Astrocyte (in vitro differentiated cells and primary cell): ENCODE results near the gene UBE2E1. TPM values are rescaled to one million over a fixed set of nuclear protein-coding genes. Genes with fewer than 3 reads are reported as not detected.
"Not testable (repeated sequence)": the region's sequence is repeated elsewhere in the genome, so short reads cannot be mapped to it uniquely, and the experiment has no call there.

Source experiments
- DNase-seq: peaks from one replicate; pipeline ENCODE4 v3.0.0-alpha.2; 2010; ENCODE audit warnings: low read depth
- FAIRE-seq: peaks from 2 replicates; lab custom pipeline; 2011; peaks lifted over from hg19 to GRCh38; lab: Jason Lieb, UNC
- H2AFZ ChIP-seq: 2 replicates; pipeline ENCODE4 v1.6.0; 2012; ENCODE audit warnings: low read depth, low read length, inconsistent platforms
- H3K27ac ChIP-seq: 2 replicates; pipeline ENCODE4 v1.5.1; 2011; ENCODE audit warnings: low read depth, low read length, inconsistent platforms
- H3K27me3 ChIP-seq: 2 replicates; pipeline ENCODE4 v1.6.0; 2011; ENCODE audit warnings: low read length, inconsistent platforms; ENCODE audit not compliant: insufficient read depth
- H3K36me3 ChIP-seq: 2 replicates; pipeline ENCODE4 v1.5.1; 2011; ENCODE audit warnings: low read length, inconsistent platforms; ENCODE audit not compliant: insufficient read depth
- H3K4me1 ChIP-seq: 2 replicates; pipeline ENCODE4 v1.5.1; 2011; ENCODE audit warnings: low read length, inconsistent platforms; ENCODE audit not compliant: insufficient read depth
- H3K4me2 ChIP-seq: 2 replicates; pipeline ENCODE4 v1.6.0; 2012; ENCODE audit warnings: low read length, inconsistent platforms
- H3K4me3 ChIP-seq: 2 replicates; pipeline ENCODE4 v1.5.1; 2011; ENCODE audit warnings: low read depth, mild to moderate bottlenecking, low read length, inconsistent platforms; ENCODE audit not compliant: insufficient read depth
- H3K79me2 ChIP-seq: 2 replicates; pipeline ENCODE4 v1.6.0; 2012; ENCODE audit warnings: mild to moderate bottlenecking, low read length, inconsistent platforms; ENCODE audit not compliant: insufficient read depth
- H3K9ac ChIP-seq: 2 replicates; pipeline ENCODE4 v1.6.0; 2012; ENCODE audit warnings: mild to moderate bottlenecking, low read length, inconsistent platforms
- H3K9me3 ChIP-seq: 2 replicates; pipeline ENCODE4 v1.5.1; 2012; ENCODE audit warnings: low read depth, mild to moderate bottlenecking, low read length, inconsistent platforms; ENCODE audit not compliant: insufficient read depth
- H4K20me1 ChIP-seq: 2 replicates; pipeline ENCODE4 v1.6.0; 2012; ENCODE audit warnings: low read length, inconsistent platforms; ENCODE audit not compliant: insufficient read depth
- H3K27ac Mint-ChIP-seq: one replicate; pipeline ENCODE4 v1.8.0; 2021; ENCODE audit warnings: mild to moderate bottlenecking, mixed read lengths; ENCODE audit not compliant: unreplicated experiment
- H3K27me3 Mint-ChIP-seq: one replicate; pipeline ENCODE4 v1.8.0; 2021; ENCODE audit warnings: low read depth, mixed read lengths; ENCODE audit not compliant: unreplicated experiment
- H3K36me3 Mint-ChIP-seq: one replicate; pipeline ENCODE4 v1.8.0; 2021; ENCODE audit warnings: low read depth, mixed read lengths; ENCODE audit not compliant: unreplicated experiment
- H3K4me1 Mint-ChIP-seq: one replicate; pipeline ENCODE4 v1.8.0; 2021; ENCODE audit warnings: low read depth, mixed read lengths; ENCODE audit not compliant: unreplicated experiment
- H3K4me3 Mint-ChIP-seq: one replicate; pipeline ENCODE4 v1.8.0; 2021; ENCODE audit warnings: mild to moderate bottlenecking, moderate library complexity, mixed read lengths; ENCODE audit not compliant: unreplicated experiment
- H3K9me3 Mint-ChIP-seq: one replicate; pipeline ENCODE4 v1.8.0; 2021; ENCODE audit warnings: mild to moderate bottlenecking, mixed read lengths; ENCODE audit not compliant: unreplicated experiment
- EZH2 ChIP-seq: IDR thresholded peaks from 2 replicates; pipeline ENCODE4 v1.6.1; 2012; ENCODE audit warnings: mild to moderate bottlenecking, low read length, inconsistent platforms; ENCODE audit not compliant: insufficient read depth
- total RNA-seq: library from RNA; stranded (reverse); gene quantifications from 2 replicates; pipeline ENCODE4 v1.2.1, GENCODE V29; 2021
- TF ChIP-seq, protein P1 (sequence below): IDR thresholded peaks from 2 replicates; pipeline ENCODE4 v1.5.1; 2011; ENCODE audit warnings: low read depth, mild to moderate bottlenecking, inconsistent platforms, low read length, moderate library complexity; ENCODE audit not compliant: insufficient read depth

UBE2E1 gene
- total RNA-seq, 1 donor from 2014 or later, result 150 TPM

DNA sequence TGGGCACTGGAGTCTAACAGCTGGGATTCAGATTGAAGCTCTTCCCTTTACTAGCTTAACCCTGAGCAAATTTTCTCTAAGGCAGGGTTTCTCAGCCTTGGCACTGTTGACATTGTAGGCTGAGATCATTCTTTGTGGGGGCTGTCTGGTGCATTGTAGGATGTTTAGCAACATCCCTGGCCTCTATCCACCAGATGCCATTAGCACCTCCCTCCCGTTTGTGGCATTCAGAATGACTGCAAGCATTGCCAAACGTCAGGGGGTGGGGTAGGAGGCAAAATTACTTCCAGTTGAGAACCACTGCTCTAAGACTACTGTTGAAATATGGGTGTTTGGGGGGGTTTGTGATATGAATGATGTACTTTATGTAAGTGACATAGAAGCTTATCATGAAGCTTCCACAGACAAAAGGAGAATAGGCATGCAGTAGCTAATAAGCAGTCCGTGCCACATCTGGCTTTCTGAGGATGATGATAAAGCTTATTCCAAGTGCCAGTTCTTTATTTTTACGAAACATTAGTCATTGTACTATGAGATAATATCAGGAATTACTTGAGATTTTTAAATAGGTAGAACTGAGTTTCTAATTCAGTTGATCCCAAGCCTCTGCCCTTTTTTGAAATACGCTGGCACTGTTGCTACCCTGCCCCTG is 71.7 kb downstream of the UBE2E1 start:
- peaks cover 54% of the 10 kb centered on the region for H3K4me1 Mint-ChIP-seq
- Histone ChIP-seq H3K27ac (no peak overlapping the region), H3K9ac (no peak overlapping the region), H3K4me3 (no peak overlapping the region), H3K79me2 (peaks cover 45% of the 10 kb centered on the region), H2AFZ (no peak overlapping the region), H3K4me2 (peak overlapping the region; percentile 49), H3K36me3 (peaks cover 2% of the 10 kb centered on the region), H3K4me1 (peaks cover 32% of the 10 kb centered on the region), H4K20me1 (peaks cover 66% of the 10 kb centered on the region), H3K9me3 (peaks cover 2% of the 10 kb centered on the region), H3K27me3 (no peaks in the 10 kb centered on the region)
- H3K4me3 Mint-ChIP-seq, result peak overlapping the region; percentile 63
- peaks cover 3% of the 10 kb centered on the region for H3K9me3 Mint-ChIP-seq
- H3K36me3 Mint-ChIP-seq, result peaks cover 10% of the 10 kb centered on the region
- TF ChIP-seq EZH2, result no peak
- TF ChIP-seq, protein P1, sequence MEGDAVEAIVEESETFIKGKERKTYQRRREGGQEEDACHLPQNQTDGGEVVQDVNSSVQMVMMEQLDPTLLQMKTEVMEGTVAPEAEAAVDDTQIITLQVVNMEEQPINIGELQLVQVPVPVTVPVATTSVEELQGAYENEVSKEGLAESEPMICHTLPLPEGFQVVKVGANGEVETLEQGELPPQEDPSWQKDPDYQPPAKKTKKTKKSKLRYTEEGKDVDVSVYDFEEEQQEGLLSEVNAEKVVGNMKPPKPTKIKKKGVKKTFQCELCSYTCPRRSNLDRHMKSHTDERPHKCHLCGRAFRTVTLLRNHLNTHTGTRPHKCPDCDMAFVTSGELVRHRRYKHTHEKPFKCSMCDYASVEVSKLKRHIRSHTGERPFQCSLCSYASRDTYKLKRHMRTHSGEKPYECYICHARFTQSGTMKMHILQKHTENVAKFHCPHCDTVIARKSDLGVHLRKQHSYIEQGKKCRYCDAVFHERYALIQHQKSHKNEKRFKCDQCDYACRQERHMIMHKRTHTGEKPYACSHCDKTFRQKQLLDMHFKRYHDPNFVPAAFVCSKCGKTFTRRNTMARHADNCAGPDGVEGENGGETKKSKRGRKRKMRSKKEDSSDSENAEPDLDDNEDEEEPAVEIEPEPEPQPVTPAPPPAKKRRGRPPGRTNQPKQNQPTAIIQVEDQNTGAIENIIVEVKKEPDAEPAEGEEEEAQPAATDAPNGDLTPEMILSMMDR, result no peak
- H3K27ac Mint-ChIP-seq, result peak overlapping the region; percentile 69
- no peaks in the 10 kb centered on the region for H3K27me3 Mint-ChIP-seq
- peak; percentile 77 for DNase-seq
- FAIRE-seq, result no peak

DNA sequence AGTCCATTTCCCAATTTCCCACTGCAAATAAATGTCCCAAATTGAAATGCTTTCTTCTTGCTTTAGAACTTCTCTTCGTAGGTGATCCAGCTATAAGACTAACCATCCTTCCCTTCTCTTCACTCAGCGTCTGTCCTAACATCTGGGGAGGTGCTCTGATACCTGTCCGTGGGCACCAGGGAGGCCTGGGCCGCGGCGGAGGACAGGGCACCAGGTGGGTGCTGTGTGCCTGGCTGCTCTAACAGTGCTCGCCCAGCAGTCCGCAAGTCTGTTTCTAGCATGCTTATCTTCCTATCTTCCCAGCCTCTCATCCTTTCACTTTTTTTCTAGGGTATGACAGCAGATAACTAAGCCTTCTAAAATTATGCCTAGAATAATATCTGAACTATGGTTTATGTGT is 73.7 kb downstream of the UBE2E1 start:
- H3K4me3 ChIP-seq, result no peak overlapping the region
- Mint-ChIP-seq H3K36me3 (peaks cover 13% of the 10 kb centered on the region), H3K27me3 (no peaks in the 10 kb centered on the region), H3K4me1 (peaks cover 47% of the 10 kb centered on the region), H3K9me3 (peaks cover 3% of the 10 kb centered on the region), H3K27ac (no peak overlapping the region), H3K4me3 (no peak overlapping the region)
- H3K79me2 ChIP-seq, result peaks cover 45% of the 10 kb centered on the region
- H3K9ac ChIP-seq, result no peak overlapping the region
- H3K27ac ChIP-seq, result no peak overlapping the region
- H3K9me3 ChIP-seq, result peaks cover 2% of the 10 kb centered on the region
- no peak overlapping the region for H2AFZ ChIP-seq
- FAIRE-seq, result no peak
- H3K36me3 ChIP-seq, result peaks cover 2% of the 10 kb centered on the region
- no peak overlapping the region for H3K4me2 ChIP-seq
- H3K4me1 ChIP-seq, result peaks cover 25% of the 10 kb centered on the region
- no peak for DNase-seq
- TF ChIP-seq, protein P1, result no peak
- no peak for TF ChIP-seq EZH2
- H4K20me1 ChIP-seq, result peaks cover 59% of the 10 kb centered on the region
- no peaks in the 10 kb centered on the region for H3K27me3 ChIP-seq

DNA sequence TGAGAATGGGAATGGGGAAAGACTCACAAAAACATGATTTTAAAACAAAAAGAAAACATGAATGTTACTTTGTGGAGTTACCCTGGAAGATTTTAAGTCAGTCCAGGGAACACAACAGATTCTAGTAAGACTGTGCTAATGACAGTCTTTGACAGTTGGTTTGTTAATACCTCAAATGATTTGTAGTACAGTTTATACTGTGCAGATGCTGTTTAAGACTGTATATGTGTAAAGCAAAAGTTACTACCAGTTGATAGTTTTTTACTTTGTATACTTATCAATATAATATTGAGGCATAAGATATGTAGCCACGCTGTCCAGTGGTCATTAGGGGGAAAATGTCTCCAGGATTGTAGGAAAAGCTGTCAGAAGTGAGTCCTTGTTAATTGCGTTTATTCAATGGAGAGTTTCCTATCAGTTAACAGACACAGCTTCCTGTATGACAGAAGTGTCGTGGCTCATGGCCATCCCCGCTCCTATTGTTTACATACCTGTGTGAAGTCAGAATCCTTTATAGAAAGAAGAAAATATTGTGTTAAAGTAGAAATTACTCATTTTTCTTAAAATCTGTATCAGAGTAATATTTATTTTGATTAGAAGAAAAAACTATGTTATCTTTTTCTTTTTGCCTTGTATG is 75.1 kb downstream of the UBE2E1 start:
- Mint-ChIP-seq H3K4me3 (no peak overlapping the region), H3K9me3 (peaks cover 3% of the 10 kb centered on the region), H3K27ac (no peak overlapping the region), H3K36me3 (peaks cover 13% of the 10 kb centered on the region), H3K4me1 (peaks cover 34% of the 10 kb centered on the region), H3K27me3 (no peaks in the 10 kb centered on the region)
- H3K4me3 ChIP-seq, result no peak overlapping the region
- peaks cover 36% of the 10 kb centered on the region for H3K79me2 ChIP-seq
- H3K27me3 ChIP-seq, result no peaks in the 10 kb centered on the region
- no peak overlapping the region for H3K27ac ChIP-seq
- peaks cover 56% of the 10 kb centered on the region for H4K20me1 ChIP-seq
- no peak overlapping the region for H3K9ac ChIP-seq
- H3K36me3 ChIP-seq, result peaks cover 2% of the 10 kb centered on the region
- H3K4me2 ChIP-seq, result no peak overlapping the region
- DNase-seq (no peak), FAIRE-seq (no peak)
- no peak overlapping the region for H2AFZ ChIP-seq
- peaks cover 17% of the 10 kb centered on the region for H3K4me1 ChIP-seq
- peaks cover 2% of the 10 kb centered on the region for H3K9me3 ChIP-seq
- TF ChIP-seq, protein P1, result no peak
- no peak for TF ChIP-seq EZH2

DNA sequence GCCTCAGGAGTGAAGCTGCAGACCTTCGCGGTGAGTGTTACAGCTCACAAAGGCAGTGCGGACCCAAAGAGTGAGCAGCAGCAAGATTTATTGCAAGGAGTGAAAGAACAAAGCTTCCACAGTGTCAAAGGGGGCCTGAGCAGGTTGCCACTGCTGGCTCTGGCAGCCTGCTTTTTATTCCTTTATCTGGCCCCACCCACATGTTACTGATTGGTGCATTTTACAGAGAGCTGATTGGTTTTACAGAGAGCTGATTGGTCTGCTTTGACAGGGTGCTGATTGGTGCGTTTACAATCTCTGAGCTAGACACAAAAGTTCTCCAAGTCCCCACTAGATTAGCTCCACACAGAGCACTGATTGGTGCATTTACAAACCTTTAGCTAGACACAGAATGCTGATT is 76.2 kb downstream of the UBE2E1 start:
- peaks cover 23% of the 10 kb centered on the region for H3K4me1 Mint-ChIP-seq
- H3K27me3 Mint-ChIP-seq, H3K27ac Mint-ChIP-seq, H3K36me3 ChIP-seq, H3K4me3 Mint-ChIP-seq, H3K9me3 ChIP-seq, H3K4me2 ChIP-seq, H3K27ac ChIP-seq, H2AFZ ChIP-seq, DNase-seq, FAIRE-seq, H3K4me3 ChIP-seq, H3K27me3 ChIP-seq, H3K9ac ChIP-seq, H3K9me3 Mint-ChIP-seq: not testable (repeated sequence)
- peaks cover 26% of the 10 kb centered on the region for H3K79me2 ChIP-seq
- H4K20me1 ChIP-seq, result peaks cover 54% of the 10 kb centered on the region
- peaks cover 12% of the 10 kb centered on the region for H3K4me1 ChIP-seq
- peaks cover 13% of the 10 kb centered on the region for H3K36me3 Mint-ChIP-seq
